ENCODE data around the gene SLC25A23.

SLC25A23 gene

DNA sequence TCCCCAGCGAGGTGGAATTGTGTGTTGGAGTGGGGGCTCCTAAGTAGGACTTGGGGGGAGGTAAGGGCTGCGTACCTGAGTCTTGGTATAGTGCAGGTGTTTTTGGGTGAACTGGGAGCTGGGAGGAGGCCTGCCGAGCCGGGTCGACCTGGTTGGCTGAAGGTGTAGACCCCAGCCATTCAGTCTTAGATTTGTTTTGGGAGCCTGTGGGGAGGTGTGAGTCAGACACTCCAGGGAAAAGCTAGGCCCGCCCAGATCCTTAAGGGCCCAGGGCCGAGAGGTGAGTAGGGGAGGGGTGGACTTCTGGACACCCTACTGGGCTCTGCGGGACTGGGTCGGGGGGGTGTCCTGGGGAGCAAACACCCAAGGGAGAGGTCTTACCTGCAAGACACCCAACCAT is 5.4 kb upstream of the SLC25A23 start:
- TF ChIP-seq, protein P1, sequence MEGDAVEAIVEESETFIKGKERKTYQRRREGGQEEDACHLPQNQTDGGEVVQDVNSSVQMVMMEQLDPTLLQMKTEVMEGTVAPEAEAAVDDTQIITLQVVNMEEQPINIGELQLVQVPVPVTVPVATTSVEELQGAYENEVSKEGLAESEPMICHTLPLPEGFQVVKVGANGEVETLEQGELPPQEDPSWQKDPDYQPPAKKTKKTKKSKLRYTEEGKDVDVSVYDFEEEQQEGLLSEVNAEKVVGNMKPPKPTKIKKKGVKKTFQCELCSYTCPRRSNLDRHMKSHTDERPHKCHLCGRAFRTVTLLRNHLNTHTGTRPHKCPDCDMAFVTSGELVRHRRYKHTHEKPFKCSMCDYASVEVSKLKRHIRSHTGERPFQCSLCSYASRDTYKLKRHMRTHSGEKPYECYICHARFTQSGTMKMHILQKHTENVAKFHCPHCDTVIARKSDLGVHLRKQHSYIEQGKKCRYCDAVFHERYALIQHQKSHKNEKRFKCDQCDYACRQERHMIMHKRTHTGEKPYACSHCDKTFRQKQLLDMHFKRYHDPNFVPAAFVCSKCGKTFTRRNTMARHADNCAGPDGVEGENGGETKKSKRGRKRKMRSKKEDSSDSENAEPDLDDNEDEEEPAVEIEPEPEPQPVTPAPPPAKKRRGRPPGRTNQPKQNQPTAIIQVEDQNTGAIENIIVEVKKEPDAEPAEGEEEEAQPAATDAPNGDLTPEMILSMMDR (IDR thresholded peaks at IDR 0.05; ENCODE audit: low read length, missing control alignments), result no peak
- H3K4me3 ChIP-seq (replicated peaks; ENCODE audit: low read depth, low read length), result no peak overlapping the region
- no peak for DNase-seq (ENCODE audit: low read depth)

DNA sequence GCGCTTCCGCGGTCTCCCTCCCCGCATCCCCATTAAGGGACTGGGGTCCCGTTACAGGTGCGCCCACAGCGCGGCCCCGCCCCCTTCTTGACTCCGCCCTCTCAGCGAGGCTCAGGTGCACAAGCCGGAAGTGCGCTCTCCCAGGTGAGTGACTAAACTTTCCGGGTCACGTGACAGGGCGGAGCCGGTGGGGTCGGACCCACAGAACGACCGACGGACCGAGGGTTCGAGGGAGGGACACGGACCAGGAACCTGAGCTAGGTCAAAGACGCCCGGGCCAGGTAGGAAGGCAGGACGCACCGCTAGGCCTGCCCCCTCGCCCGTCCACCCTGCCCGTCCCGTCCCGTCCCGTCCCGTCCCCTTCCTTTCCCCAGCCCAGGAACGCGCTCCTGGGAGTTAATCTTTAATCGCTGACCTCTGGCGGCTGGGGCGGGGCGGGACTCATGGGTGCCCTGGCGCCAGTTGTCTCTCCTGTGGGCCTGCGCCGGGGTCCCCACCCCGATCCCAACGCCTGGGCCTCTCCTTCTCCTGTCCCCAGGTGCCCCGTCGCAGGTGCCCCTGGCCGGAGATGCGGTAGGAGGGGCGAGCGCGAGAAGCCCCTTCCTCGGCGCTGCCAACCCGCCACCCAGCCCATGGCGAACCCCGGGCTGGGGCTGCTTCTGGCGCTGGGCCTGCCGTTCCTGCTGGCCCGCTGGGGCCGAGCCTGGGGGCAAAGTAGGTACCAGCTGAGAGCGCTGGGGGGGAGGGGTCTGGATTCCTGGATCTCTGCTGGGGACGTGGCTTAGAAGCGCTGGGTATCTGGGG is 4.7 kb upstream of the SLC25A23 start, which contains the start of gene CRB3:
TSS of gene CRB3 (plus strand) at position 202 of the 804 bp plus-strand sequence. CDS start at position 633, 431 bp downstream.
- H3K4me3 ChIP-seq (replicated peaks; ENCODE audit: low read depth, low read length), result no peak within 1 kb of the TSS
- no peak for DNase-seq (ENCODE audit: low read depth)
- TF ChIP-seq, protein P1 (IDR thresholded peaks at IDR 0.05; ENCODE audit: low read length, missing control alignments), result no peak

DNA sequence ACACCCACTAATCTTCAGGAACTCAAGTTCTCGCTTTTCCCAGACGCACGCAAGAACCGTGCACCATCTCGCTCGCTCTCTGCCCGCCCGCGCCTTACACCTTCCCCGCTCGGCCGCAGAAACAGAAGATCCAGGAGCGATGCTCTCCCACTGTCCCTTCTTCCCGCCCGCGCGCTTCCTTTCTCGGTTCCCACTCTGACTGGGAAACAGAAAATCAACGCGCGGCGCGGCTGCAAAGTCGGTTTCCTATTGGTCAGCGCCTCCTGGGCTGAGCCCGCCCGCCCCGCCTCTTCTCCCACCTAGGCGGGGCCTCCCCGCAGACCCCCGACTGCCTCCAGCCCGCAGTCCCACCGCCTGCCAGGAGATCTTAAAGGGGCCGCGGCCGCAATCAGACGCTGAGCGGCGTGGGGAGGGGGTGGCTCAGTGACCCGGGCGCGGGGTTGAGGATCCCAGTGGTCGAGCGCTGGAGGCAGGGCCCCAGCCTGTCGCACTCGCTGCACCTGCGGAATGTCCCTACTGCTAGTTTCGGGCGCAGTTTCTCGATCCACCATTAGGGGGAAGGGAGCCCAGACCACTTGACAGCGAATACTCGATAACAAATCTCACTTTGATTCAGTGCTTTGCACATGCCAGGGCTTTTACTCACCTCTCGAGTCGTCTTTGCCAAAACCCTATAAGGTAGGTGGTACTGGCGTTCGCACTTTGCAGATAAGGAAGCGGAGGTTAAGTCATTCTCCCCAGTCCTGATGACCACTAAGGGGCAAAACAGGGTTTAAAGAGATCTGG is 700 bp upstream of the SLC25A23 start:
- TF ChIP-seq, protein P1 (IDR thresholded peaks at IDR 0.05; ENCODE audit: low read length, missing control alignments), result peak; percentile 59
- DNase-seq (ENCODE audit: low read depth), result peak; percentile 98
- H3K4me3 ChIP-seq (replicated peaks; ENCODE audit: low read depth, low read length), result peak overlapping the region; percentile 70

DNA sequence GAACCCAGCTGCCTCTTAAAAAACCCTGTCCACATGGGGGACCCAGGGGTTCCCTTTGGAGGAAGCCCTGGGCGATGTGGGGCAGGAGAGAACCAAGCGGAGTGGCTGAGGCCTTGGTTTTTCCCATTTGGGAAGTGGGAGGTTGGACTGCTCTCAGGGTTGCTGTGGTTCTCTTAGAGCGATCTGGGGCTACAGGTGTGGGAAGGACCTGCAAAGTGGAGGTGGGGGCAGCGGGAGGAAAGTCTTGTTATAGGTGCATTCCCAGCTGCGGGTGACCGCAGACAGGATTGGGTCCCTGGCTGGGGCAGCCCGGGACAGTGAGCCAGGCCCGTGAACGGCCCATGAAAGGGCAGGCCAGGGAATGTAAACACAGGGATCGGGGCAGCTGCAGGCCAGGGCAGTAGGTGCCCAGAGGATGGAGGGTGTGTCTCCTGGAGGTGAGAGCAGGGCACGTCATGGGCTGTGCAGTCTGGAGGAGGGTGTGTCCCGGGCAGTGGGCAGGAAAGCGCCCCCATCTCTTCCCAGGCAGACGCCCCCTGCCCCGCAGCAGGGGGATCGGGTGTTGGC is 814 bp downstream of the SLC25A23 start:
- TF ChIP-seq, protein P1 (IDR thresholded peaks at IDR 0.05; ENCODE audit: low read length, missing control alignments), result no peak
- peak overlapping the region; percentile 70 for H3K4me3 ChIP-seq (replicated peaks; ENCODE audit: low read depth, low read length)
- no peak for DNase-seq (ENCODE audit: low read depth)

DNA sequence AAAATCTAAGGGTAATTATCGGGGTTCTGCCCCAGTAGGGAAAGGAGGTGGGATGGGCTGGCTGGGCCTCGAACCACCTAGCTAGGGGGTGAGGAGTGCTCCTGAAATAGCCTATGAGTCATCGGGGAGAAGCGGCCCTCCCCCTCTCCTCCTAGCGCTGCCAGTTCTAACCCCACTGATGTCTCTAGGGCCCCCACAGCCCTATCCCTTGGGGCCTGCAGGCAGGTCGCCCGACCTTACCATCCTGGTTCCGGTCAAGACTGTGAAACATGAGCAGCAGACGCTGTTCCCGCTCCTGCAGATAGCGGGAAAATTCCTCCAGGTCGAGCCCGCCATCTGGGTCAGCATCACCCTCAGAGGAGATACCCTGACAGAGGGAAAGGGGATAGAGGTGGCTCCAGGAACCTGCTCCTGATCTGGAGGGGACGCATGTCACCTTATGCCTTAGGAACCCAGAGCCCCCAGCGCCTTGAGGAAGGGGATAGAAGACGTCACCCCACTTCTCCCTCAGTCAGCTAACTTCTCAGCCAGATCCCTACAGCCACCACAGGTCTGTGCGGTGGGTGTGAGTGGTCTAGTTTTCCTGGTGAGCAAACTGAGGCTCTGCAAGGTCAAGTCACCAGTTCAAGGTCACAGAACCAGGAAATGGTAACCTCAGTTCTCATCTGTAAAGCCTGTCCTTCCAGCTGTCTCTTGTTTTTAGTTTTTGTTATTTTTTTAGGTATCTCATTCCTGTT is 1.5 kb downstream of the SLC25A23 start:
- TF ChIP-seq, protein P1 (IDR thresholded peaks at IDR 0.05; ENCODE audit: low read length, missing control alignments), result no peak
- DNase-seq (ENCODE audit: low read depth), result peak; percentile 5

DNA sequence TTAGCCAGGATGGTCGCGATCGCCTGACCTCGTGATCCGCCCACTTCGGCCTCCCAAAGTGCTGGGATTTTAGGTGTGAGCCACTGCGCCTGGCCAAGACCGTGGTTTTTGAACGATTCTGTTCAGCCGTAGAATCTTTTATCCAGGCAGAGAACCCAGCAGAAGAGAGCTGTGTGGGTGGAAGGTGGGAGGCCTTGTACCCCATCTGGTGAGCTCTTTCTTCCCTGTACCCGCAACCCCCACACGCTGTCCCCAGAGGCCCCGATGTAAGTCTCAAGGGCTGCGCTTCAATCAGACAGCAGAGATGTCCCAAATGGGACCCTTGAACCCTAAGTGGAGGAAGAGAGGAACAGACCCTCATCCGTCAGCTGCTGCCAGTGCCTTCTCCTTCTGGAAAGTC is 3.7 kb downstream of the SLC25A23 start:
- no peak for DNase-seq (ENCODE audit: low read depth)
- H3K4me3 ChIP-seq (replicated peaks; ENCODE audit: low read depth, low read length), result no peak overlapping the region
- TF ChIP-seq, protein P1 (IDR thresholded peaks at IDR 0.05; ENCODE audit: low read length, missing control alignments), result no peak

More for the DNA sequence above, 1.5 kb downstream of the SLC25A23 start:
- H3K4me3 ChIP-seq (replicated peaks; ENCODE audit: low read depth, low read length), result no peak overlapping the region
